Measurements from ENCODE around the gene RPS6KA6. TPM values are rescaled to one million over a fixed set of nuclear protein-coding genes. Genes with fewer than 3 reads are reported as not detected.

The RPS6KA6 gene
- polyA plus RNA-seq, 1 of the 3 experiments (the other 2 are of a cell fraction) = 1.7 TPM

- H3K4me3 ChIP-seq (ENCODE audit: low read depth in 2 of 2, low read length in 1 of 2) = no peak overlapping the region
Measured at GRCh38 chrX:84174348-84174747, 13.7 kb downstream of the RPS6KA6 start.

GRCh38 chrX:84170931-84171330 is 17.1 kb downstream of the RPS6KA6 start:
- CTCF ChIA-PET = no interaction called here
- H3K4me2 ChIP-seq = no peak overlapping the region
- H3K27ac ChIP-seq (ENCODE audit: low read depth in 2 of 2, low read length in 1 of 2) = no peak overlapping the region
- no peak overlapping the region for H2AFZ ChIP-seq (ENCODE audit: low read depth)
- no peaks in the 10 kb centered on the region; a peak in 1 of 4 replicates for H3K4me1 ChIP-seq (ENCODE audit: control insufficient read depth in 1 of 2, insufficient read depth in 2 of 2, low read depth in 1 of 2, low read length in 1 of 2)
- no peaks in the 10 kb centered on the region for H3K79me2 ChIP-seq (ENCODE audit: insufficient read depth)
- H3K36me3 ChIP-seq (replicated peaks in 1 of 2; ENCODE audit: control insufficient read depth in 1 of 2, insufficient read depth in 2 of 2, low read length in 1 of 2) = no peaks in the 10 kb centered on the region
- no peak overlapping the region for H3K4me3 ChIP-seq (ENCODE audit: low read depth in 2 of 2, low read length in 1 of 2)
- H3K9me3 ChIP-seq = no peaks in the 10 kb centered on the region
- H4K20me1 ChIP-seq (ENCODE audit: insufficient read depth) = no peaks in the 10 kb centered on the region
- H3K9ac ChIP-seq = no peak overlapping the region
- WGBS (ENCODE audit: low lambda C conversion rate) = 41% methylated on average over 2 of the region's 2 CpGs
- DNase-seq = no peak
- H3F3A ChIP-seq (replicated peaks; ENCODE audit: insufficient read depth) = peaks cover 6% of the 10 kb centered on the region
- POLR2A ChIA-PET = no interaction called here
- no peaks in the 10 kb centered on the region for H3K9me2 ChIP-seq
- H3K27me3 ChIP-seq (ENCODE audit: insufficient read depth) = no peaks in the 10 kb centered on the region
- TF ChIP-seq ZBTB33 (IDR thresholded peaks at IDR 0.05; ENCODE audit: borderline replicate concordance, low read depth) (no peak), RAD21 (IDR thresholded peaks at IDR 0.05; ENCODE audit: low read length) (no peak), CTCF (IDR thresholded peaks at IDR 0.05) (no peak), TAF1 (IDR thresholded peaks at IDR 0.05; ENCODE audit: borderline replicate concordance, low read depth, low read length) (no peak), EZH2phosphoT487 (IDR thresholded peaks at IDR 0.05; ENCODE audit: borderline replicate concordance, low read depth) (no peak), JUND (IDR thresholded peaks at IDR 0.05) (no peak), FOXM1 (IDR thresholded peaks at IDR 0.05; ENCODE audit: low read depth) (no peak), FOSL2 (IDR thresholded peaks at IDR 0.05; ENCODE audit: borderline replicate concordance, low read depth) (no peak), REST (IDR thresholded peaks at IDR 0.05; ENCODE audit: low read depth, low read length) (no peak), EP300 (IDR thresholded peaks at IDR 0.05; ENCODE audit: borderline replicate concordance in 1 of 2, low read depth in 1 of 2, low read length in 1 of 2) (no peak), YY1 (IDR thresholded peaks at IDR 0.05; ENCODE audit: low read depth) (no peak), PBX3 (IDR thresholded peaks at IDR 0.05) (no peak), POLR2AphosphoS5 (IDR thresholded peaks at IDR 0.05; ENCODE audit: low read depth, low read length) (no peak), ELF1 (IDR thresholded peaks at IDR 0.05) (no peak), SIN3A (IDR thresholded peaks at IDR 0.05; ENCODE audit: borderline replicate concordance, low read depth, low read length) (no peak), MEF2A (IDR thresholded peaks at IDR 0.05; ENCODE audit: borderline replicate concordance, low read depth) (no peak)

More at GRCh38 chrX:84174348-84174747, 13.7 kb downstream of the RPS6KA6 start:
- CTCF ChIA-PET = interaction anchor here (1.2 kb wide), 1 partner anchor 128 kb away, joined by 3 read pairs; no protein-coding TSS in a partner anchor
- Histone ChIP-seq H3K79me2 (ENCODE audit: insufficient read depth) (no peaks in the 10 kb centered on the region), H3F3A (replicated peaks; ENCODE audit: insufficient read depth) (no peaks in the 10 kb centered on the region), H3K9me2 (no peaks in the 10 kb centered on the region), H2AFZ (ENCODE audit: low read depth) (no peak overlapping the region), H3K4me1 (ENCODE audit: control insufficient read depth in 1 of 2, insufficient read depth in 2 of 2, low read depth in 1 of 2, low read length in 1 of 2) (no peaks in the 10 kb centered on the region; a peak in 1 of 4 replicates), H4K20me1 (ENCODE audit: insufficient read depth) (no peaks in the 10 kb centered on the region), H3K27ac (ENCODE audit: low read depth in 2 of 2, low read length in 1 of 2) (peak overlapping the region in 1 of 2 experiments; percentile 25; a peak in 2 of 4 replicates), H3K9ac (no peak overlapping the region), H3K27me3 (ENCODE audit: insufficient read depth) (no peaks in the 10 kb centered on the region), H3K4me2 (no peak overlapping the region), H3K9me3 (no peaks in the 10 kb centered on the region), H3K36me3 (replicated peaks in 1 of 2; ENCODE audit: control insufficient read depth in 1 of 2, insufficient read depth in 2 of 2, low read length in 1 of 2) (no peaks in the 10 kb centered on the region)
- no peak for DNase-seq
- WGBS (ENCODE audit: low lambda C conversion rate) = 50% methylated on average over 2 of the region's 2 CpGs
- POLR2A ChIA-PET = no interaction called here
- TF ChIP-seq NFIC (IDR thresholded peaks at IDR 0.05; ENCODE audit: borderline replicate concordance) = no peak
- TF ChIP-seq FOXJ3 (CRISPR knock-in tag; IDR thresholded peaks at IDR 0.05) = no peak
- no peak for TF ChIP-seq RFX5 (IDR thresholded peaks at IDR 0.05; ENCODE audit: low read length)
- TF ChIP-seq MXI1 (IDR thresholded peaks at IDR 0.05; ENCODE audit: low read depth, low read length) = no peak
- TF ChIP-seq RCOR1 (IDR thresholded peaks at IDR 0.05; ENCODE audit: low read length) = no peak
- no peak for TF ChIP-seq TEAD4 (IDR thresholded peaks at IDR 0.05; ENCODE audit: borderline replicate concordance, insufficient read depth)
- TF ChIP-seq YY1 (IDR thresholded peaks at IDR 0.05; ENCODE audit: low read depth) = no peak
- TF ChIP-seq RAD21 (IDR thresholded peaks at IDR 0.05; ENCODE audit: low read length) = no peak
- TF ChIP-seq SIN3A (IDR thresholded peaks at IDR 0.05; ENCODE audit: borderline replicate concordance, low read depth, low read length) = no peak
- no peak for TF ChIP-seq MEF2A (IDR thresholded peaks at IDR 0.05; ENCODE audit: borderline replicate concordance, low read depth)
- TF ChIP-seq RXRA (IDR thresholded peaks at IDR 0.05; ENCODE audit: borderline replicate concordance, low read depth) = no peak
- no peak for TF ChIP-seq TAF1 (IDR thresholded peaks at IDR 0.05; ENCODE audit: borderline replicate concordance, low read depth, low read length)
- TF ChIP-seq ELF1 (IDR thresholded peaks at IDR 0.05) = no peak
- TF ChIP-seq JUND (IDR thresholded peaks at IDR 0.05) = no peak

All from SK-N-SH (cell line).